ENCODE measurements around the gene GPRIN1.

The GPRIN1 gene

DNA sequence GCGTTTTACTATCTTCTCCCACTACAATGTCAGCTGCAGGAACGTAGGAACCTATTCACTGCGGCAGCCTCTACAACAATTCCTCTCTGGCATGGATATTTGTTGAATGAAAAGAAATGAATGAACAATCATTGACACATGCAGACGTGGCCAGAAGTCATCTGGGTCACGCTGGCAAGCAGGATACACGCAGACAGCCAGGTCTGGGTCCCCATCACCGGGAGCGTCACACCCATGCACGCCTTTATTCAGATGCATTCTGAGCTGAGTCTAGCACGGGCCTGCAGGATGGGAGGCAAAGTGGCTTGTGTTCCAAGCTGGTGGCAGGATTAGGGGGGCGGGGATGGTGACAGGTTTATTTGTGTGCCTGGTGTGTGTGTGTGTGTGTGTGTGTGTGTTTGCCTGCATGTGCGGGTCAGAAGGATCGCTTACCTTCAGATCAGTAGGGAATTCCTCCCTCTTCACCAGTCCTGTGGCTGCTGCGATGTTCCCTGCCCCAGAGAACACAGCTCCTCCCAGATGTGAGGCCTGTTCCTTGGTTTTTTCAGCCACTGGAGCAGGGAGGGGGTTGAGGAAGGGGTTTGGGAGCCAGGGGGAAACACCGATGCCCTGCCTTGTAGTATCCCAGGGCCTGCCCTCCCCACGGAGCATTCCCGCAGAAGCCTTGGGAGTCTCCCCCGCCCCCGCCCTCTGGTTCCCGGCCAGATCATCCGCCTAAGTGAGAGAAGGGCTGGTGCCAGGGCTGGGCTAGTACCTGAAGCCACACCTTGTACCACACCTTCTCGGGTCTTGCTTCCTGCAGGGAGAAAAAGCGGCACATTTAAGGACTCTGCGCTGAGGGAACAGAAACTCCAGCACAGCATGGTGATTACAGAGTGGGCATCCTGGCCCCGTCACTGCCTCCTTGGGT is 16.3 kb upstream of the GPRIN1 start:
- Histone ChIP-seq H3K4me2 (peak overlapping the region; percentile 99), H3K4me1 (peaks cover 80% of the 10 kb centered on the region), H3K9ac (no peak overlapping the region), H3K9me3 (no peaks in the 10 kb centered on the region), H3K4me3 (no peak overlapping the region), H4K20me1 (peaks cover 32% of the 10 kb centered on the region), H3K27ac (no peak overlapping the region), H3K27me3 (peaks cover 35% of the 10 kb centered on the region), H3K36me3 (no peaks in the 10 kb centered on the region)
- no peak for TF ChIP-seq Cebpa-rat (IDR thresholded peaks at IDR 0.05)

DNA sequence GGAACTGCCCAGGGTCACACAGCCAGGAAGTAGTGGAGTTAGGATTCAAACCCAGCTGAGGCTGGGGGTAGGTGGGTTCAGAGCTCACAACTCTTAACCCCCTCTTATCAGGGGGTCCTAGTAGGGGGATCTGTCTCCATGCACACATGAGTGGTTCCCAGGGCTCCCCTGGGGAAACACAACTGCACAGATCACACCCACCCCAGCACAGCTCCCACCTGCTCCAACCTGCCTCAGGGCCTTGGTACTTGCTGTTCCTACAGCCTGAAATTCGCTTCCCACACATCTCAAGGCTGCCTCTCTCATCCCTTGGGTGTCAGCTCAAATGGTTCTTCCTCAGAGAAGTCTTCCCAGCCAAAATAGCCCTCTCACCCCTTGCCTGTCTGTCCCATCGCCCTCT is 15.6 kb upstream of the GPRIN1 start:
- Histone ChIP-seq H3K4me3 (no peak overlapping the region), H3K9ac (no peak overlapping the region), H3K36me3 (no peaks in the 10 kb centered on the region), H3K4me2 (peak overlapping the region; percentile 99), H3K27ac (no peak overlapping the region), H4K20me1 (peaks cover 39% of the 10 kb centered on the region), H3K4me1 (peaks cover 80% of the 10 kb centered on the region), H3K27me3 (peaks cover 41% of the 10 kb centered on the region), H3K9me3 (no peaks in the 10 kb centered on the region)
- TF ChIP-seq Cebpa-rat (IDR thresholded peaks at IDR 0.05) = no peak

DNA sequence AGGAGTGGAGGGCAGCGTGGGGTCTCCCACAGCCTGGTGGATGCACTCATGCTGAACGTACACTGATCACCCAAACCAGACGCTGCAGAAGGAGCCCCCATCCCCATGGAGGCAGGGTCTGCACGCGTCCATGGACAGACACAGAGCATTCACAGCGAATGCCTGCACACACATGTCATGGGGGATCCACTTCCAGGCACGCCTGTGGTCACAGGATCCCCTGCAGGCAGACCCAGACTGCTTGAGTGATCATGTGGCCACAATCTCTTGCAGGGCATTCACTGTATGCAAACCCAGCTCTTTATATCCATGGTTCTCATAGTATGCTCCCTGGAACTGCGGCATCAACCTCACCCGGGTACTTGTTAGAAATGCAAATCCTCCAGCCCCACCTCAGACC is 15.0 kb upstream of the GPRIN1 start:
- no peak overlapping the region for H3K27ac ChIP-seq
- H3K9ac ChIP-seq = no peak overlapping the region
- no peaks in the 10 kb centered on the region for H3K36me3 ChIP-seq
- no peaks in the 10 kb centered on the region for H3K9me3 ChIP-seq
- no peak overlapping the region for H3K4me3 ChIP-seq
- TF ChIP-seq Cebpa-rat (IDR thresholded peaks at IDR 0.05) = no peak
- peaks cover 42% of the 10 kb centered on the region for H4K20me1 ChIP-seq
- H3K4me1 ChIP-seq = peaks cover 82% of the 10 kb centered on the region
- H3K4me2 ChIP-seq = peak overlapping the region; percentile 99
- H3K27me3 ChIP-seq = peaks cover 41% of the 10 kb centered on the region

DNA sequence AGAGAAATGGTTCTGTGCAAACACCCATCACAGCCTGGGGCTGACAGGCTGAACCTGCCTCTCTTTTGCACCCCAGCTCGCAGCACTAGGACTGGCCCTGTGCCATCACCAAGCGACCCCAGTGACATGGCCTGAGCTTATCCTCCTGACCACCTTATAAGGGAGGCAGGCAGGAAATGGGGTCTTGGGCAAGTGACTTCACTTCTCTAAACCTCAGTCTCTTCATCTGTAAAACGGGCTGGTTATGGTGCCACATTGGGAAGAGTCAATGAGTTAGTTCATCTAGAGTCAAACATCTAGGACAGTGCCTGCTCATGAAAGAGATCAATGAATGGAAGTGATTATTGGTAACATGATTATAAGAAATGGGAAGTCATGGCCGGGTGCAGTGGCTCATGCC is 14.2 kb upstream of the GPRIN1 start:
- Histone ChIP-seq H3K36me3 (no peaks in the 10 kb centered on the region), H3K9me3 (no peaks in the 10 kb centered on the region), H3K27ac (no peak overlapping the region), H3K9ac (no peak overlapping the region), H3K27me3 (peaks cover 41% of the 10 kb centered on the region), H3K4me1 (peaks cover 81% of the 10 kb centered on the region), H3K4me3 (no peak overlapping the region), H4K20me1 (peaks cover 42% of the 10 kb centered on the region), H3K4me2 (no peak overlapping the region)
- no peak for TF ChIP-seq Cebpa-rat (IDR thresholded peaks at IDR 0.05)

DNA sequence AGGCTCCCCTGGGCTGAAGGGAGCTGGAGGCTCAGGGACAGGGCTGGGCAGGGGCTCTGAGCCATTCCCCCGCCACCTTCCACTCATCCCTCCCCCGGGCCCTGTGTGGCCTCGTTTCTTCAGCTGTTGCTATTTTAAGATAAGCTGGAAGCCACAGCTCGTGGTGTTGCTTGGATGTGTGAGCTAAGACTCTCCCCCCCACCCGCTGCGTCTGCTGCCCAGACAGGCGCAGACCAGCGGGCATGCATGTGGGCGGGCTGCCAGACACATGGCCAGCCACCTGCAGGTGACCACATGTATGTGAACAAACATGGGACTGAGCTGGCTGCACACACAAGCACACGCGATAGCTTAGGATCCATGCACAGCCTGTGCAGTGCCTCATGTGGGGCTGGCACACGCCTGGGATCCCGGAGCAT is 11.7 kb upstream of the GPRIN1 start:
- H3K27ac ChIP-seq = no peak overlapping the region
- H4K20me1 ChIP-seq = peaks cover 30% of the 10 kb centered on the region
- peak overlapping the region; percentile 83 for H3K4me2 ChIP-seq
- H3K36me3 ChIP-seq = no peaks in the 10 kb centered on the region
- H3K9ac ChIP-seq = no peak overlapping the region
- peaks cover 38% of the 10 kb centered on the region for H3K27me3 ChIP-seq
- no peaks in the 10 kb centered on the region for H3K9me3 ChIP-seq
- H3K4me3 ChIP-seq = peak overlapping the region; percentile 22; the same call in 1 of the 2 replicates
- H3K4me1 ChIP-seq = peaks cover 62% of the 10 kb centered on the region
- no peak for TF ChIP-seq Cebpa-rat (IDR thresholded peaks at IDR 0.05)

DNA sequence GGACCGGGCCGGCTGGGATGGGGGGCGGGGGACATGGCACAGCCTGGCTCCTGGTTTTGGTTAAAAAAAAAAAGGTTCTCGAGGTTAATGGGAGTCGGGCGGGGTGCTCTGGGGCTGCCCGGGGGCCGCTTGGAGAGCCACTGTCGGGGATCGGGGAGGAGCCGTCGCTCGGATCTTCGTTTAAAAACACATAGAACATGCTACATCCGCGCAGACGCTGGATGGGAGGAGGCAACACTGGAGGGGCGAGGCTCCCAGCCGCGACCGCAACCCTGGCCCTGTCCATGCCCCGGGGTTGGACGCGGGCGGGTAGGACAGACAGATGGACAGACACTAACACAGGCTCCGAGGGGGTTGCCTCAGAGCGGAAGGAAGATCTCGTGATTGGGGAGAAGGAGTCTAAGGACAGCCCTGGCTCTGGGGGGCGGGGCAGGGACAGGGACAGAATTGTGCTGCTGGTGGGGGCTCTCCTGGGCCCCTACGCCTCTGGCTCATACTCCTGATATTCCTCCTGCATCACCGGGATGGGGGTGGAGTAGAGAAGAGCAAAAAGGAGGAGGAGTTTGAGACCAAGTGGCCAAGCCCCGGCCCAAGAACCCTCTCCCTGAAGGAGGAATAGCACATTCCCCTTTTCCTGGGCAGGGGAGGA is 10.5 kb upstream of the GPRIN1 start:
- H3K4me2 ChIP-seq = peak overlapping the region; percentile 83
- TF ChIP-seq Cebpa-rat (IDR thresholded peaks at IDR 0.05) = no peak
- H3K27ac ChIP-seq = no peak overlapping the region
- H3K9ac ChIP-seq = no peak overlapping the region
- peaks cover 53% of the 10 kb centered on the region for H3K4me1 ChIP-seq
- peaks cover 38% of the 10 kb centered on the region for H3K27me3 ChIP-seq
- H3K4me3 ChIP-seq = peak overlapping the region; percentile 31
- H3K36me3 ChIP-seq = no peaks in the 10 kb centered on the region
- peaks cover 24% of the 10 kb centered on the region for H4K20me1 ChIP-seq
- H3K9me3 ChIP-seq = no peaks in the 10 kb centered on the region

DNA sequence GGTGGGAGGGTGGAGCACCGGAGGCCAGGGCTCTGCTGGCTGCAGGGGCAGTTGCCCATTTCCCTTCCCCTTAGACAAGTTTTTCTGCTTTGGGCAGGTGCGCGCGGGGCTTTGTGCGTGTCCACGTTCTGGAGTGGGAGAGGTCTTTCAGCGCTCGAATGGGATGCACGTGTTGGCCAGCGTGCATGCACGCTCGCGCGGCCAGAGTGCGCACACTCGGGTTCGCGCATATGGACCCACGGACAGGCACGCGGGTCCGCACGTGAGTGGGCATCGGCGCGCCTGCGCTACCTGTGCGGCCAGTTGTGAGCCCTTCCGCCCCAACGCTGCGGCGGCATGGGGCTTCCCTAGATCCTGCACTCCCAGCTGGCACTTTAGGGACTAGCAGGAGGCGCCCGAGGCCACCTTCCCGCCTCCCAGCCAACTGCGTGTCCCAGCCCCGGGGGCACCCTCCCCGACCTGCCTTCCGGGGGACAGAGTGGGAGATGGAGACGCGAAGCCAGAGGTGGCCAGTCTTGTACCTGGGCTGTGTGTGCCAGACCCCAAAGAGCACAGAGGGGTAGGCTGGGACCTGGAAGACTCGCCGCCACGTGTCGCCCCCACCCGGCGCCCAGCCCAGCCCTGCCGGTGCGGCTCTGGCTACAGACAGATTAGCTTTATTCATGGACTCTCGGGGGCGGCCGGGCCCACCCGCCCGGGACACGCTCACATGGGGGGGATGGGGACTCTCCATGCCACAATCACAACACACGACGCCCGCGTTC is 9.8 kb upstream of the GPRIN1 start:
- Histone ChIP-seq H3K4me3 (peak overlapping the region; percentile 31), H3K27ac (no peak overlapping the region), H3K36me3 (no peaks in the 10 kb centered on the region), H3K4me2 (peak overlapping the region; percentile 83), H4K20me1 (peaks cover 17% of the 10 kb centered on the region; the same call in 1 of the 2 replicates), H3K9ac (no peak overlapping the region), H3K9me3 (no peaks in the 10 kb centered on the region), H3K4me1 (peaks cover 50% of the 10 kb centered on the region), H3K27me3 (peaks cover 38% of the 10 kb centered on the region)
- no peak for TF ChIP-seq Cebpa-rat (IDR thresholded peaks at IDR 0.05)

DNA sequence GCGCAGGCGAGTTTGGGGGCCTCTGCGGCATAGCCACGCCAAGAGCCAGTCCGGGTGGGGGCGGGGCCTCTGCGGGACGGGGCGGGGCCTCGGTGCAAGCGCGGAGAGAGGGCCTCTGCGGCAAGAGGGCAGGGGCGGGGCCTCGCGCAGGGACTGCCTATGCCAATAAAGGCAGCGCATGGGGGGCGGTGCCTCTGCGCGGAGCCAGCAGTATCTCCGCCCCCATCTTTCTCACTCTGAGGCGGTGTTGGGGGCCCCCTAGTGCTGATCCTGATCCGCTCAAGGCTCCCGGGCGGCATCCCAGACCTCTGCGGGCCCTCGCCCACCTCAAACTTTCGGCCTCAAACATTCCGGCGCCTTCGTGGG is 9.2 kb upstream of the GPRIN1 start:
- Histone ChIP-seq H3K36me3 (no peaks in the 10 kb centered on the region), H3K27ac (no peak overlapping the region), H3K9me3 (no peaks in the 10 kb centered on the region), H4K20me1 (peaks cover 17% of the 10 kb centered on the region; the same call in 1 of the 2 replicates), H3K27me3 (peaks cover 38% of the 10 kb centered on the region), H3K4me1 (peaks cover 48% of the 10 kb centered on the region), H3K9ac (no peak overlapping the region), H3K4me2 (peak overlapping the region; percentile 83), H3K4me3 (peak overlapping the region; percentile 50; the same call in 1 of the 2 replicates)
- TF ChIP-seq Cebpa-rat (IDR thresholded peaks at IDR 0.05) = no peak

DNA sequence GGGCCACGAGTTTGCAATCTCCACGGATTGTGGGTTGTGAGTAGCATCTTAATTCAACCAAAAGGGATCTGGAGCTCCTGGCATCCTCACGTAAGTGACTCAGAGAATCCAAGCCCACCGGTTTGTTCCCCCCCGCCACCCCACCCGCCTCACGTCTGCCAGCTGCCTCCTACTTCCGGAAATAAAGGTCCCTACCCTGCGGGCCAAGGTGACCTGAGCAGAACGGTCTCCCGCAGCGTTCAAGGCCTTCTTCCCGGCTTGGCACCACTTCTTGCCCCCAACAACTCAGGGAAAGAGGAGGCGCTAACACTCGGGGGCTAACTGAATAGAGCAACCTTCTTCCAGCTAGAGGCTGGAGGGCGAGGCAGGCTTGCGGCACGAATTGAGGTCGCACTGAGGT is 8.8 kb upstream of the GPRIN1 start:
- H4K20me1 ChIP-seq = peaks cover 17% of the 10 kb centered on the region; the same call in 1 of the 2 replicates
- H3K4me2 ChIP-seq = peak overlapping the region; percentile 83
- peak overlapping the region; percentile 50; the same call in 1 of the 2 replicates for H3K4me3 ChIP-seq
- H3K27me3 ChIP-seq = peaks cover 38% of the 10 kb centered on the region
- H3K4me1 ChIP-seq = peaks cover 45% of the 10 kb centered on the region
- no peak overlapping the region for H3K9ac ChIP-seq
- TF ChIP-seq Cebpa-rat (IDR thresholded peaks at IDR 0.05) = no peak
- H3K9me3 ChIP-seq = no peaks in the 10 kb centered on the region
- no peaks in the 10 kb centered on the region for H3K36me3 ChIP-seq
- H3K27ac ChIP-seq = no peak overlapping the region

All from BLaER1 (cell line).